Stimulated activated CD4-positive, alpha-beta T cell treated with anti-CD3 and anti-CD28 coated beads, Interleukin-2, amount 100 ng/mL, for 48 hours (primary cell): ENCODE measurements around the gene GFPT1.
"Not testable (repeated sequence)": the region's sequence is repeated elsewhere in the genome, so short reads cannot be mapped to it uniquely, and the experiment has no call there.

Experiments
- DNase-seq, 2 donors: peaks; one replicate each; pipeline ENCODE4 v3.0.0-alpha.2; 2020

GFPT1 gene

GRCh38 chr2:69382547-69382946 is 4.5 kb downstream of the GFPT1 start:
- DNase-seq: no peak

- DNase-seq: no peak
Observed at GRCh38 chr2:69381337-69381737, 5.7 kb downstream of the GFPT1 start.

- DNase-seq: no peak
Observed at GRCh38 chr2:69380072-69380917, 6.7 kb downstream of the GFPT1 start.

DNA sequence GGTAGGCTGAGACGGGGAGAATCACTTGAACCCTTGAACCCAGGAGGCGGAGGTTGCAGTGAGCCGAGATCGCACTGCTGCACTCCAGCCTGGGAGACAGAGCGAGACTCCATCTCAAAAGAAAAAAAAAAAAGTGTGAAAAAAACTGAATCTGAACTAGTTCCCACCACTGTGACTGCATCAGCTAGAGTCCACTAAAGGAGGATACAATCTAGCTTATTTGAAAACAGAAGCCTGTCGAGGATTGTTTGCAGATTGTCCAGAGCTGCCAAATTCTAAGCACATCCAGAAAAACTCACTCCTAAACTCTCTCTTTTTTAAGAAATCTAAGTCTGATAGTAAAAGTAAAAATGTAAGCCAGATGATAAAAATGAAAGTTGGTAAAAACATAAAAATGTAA is 10.6 kb downstream of the GFPT1 start:
- no peak for DNase-seq

DNA sequence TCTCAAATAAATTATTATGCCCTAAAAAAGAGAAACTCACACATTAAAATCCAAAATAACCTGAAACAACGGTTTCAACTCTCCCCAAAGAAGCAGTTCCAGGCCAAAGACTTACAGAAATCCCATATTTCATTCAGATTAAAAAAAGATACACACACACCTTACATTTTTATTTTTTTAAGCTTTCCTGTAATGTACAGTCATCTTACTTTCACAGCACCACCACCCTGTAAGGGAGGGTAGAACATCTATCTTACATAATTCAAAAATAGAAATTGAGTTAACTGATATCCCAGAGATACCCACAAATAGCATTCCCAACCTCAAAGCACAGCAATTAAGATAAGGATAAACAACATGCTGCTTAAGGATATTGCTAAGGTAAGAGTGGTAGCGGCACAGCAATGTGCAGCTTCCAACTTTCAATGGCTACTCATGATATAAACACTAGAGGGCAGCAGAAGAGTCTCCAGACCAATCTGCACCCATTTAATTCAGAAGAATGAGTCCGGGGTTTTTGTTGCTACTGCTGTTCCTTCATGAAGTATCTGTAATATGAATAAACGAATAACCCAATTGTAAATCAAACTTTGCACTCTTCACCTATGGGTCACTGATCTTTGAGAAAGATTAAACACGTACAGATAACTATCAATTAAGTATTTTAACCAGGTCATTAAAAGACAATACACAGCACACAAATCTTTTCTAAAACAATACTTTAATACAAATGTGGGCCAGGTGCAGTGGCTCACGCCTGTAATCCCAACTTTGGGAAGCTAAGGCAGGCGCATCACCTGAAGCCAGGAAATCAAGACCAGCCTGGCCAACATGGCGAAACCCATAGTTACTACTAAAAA is 11.3 kb downstream of the GFPT1 start:
- DNase-seq: no peak

DNA sequence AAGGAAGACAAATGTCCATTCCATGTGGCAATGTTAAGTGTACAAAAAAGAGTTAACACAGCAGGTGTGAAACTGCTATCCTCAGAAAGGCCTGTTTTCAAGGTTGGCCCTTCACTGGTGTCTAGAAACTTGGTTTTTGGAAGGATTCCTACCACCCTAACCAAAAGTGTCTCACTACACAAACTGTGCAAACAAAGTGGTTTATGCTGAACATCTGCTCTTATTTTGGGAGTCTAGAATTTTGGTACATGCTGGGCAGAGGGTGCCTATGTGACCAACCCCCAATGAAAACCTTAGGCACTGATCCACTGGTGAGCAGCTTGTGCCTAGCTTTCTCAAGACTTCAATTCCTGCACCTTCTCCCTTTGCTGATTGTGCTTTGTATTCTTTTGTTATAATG is 14.3 kb downstream of the GFPT1 start:
- DNase-seq: no peak

DNA sequence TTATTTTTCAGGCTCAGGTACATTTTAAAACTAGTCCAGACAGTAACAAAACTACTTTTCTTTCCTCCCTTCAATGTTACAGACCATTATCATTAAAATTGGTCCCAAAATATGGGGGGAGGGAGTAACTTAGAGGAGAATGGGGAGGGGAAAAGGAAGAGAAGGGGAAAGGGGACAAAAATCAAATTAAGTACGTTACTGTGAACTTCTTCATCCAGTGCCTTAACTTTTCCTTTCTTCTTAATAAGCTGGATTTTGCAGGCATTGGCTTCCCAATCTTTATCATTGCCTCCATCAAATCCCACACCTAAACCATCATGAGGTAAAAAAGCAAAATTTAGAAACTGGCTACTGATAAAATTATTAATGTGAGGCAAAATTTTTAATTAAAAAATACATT is 17.2 kb downstream of the GFPT1 start:
- no peak for DNase-seq

- no peak for DNase-seq
Observed at GRCh38 chr2:69368588-69368987, 18.4 kb downstream of the GFPT1 start.

- DNase-seq: no peak
Observed at GRCh38 chr2:69359371-69359770, 27.7 kb downstream of the GFPT1 start.

DNA sequence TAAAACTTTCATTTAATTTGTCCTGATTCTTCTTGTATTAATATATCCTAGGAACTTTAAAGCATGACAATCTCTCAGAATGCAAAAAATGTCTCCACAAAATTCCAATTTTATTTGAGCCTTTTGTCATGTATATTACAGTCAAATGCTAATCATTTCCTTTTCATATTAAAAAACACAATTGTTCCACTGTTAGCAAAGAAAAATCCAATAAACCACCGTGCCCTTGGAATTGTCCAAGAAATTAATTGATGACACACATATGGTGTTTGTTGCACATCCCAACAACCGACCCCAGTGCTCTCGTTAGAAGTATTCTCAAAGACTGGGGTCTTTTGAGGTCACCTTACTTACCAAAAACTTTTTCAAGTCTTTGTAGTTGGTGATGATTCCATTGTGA is 28.1 kb downstream of the GFPT1 start:
- no peak for DNase-seq

GRCh38 chr2:69356471-69356870 is 30.6 kb downstream of the GFPT1 start:
- no peak for DNase-seq

DNA sequence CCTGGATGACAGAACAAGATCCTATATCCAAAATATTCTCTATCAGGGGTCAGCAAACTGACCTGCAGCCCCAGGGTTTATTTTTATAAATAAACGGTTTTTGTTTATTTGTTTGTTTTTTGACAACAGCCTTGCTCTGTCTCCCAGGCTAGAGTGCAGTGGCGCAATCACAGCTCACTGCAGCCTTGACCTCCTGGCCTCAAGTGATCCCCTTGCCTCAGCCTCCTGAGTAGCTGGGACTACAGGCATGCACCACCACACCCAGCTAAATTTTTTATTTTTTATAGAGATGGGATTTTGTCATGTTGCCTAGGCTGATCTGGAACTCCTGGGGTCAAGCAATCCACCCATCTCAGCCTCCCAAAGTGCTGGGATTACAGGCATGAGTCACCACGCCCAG is 32.1 kb downstream of the GFPT1 start:
- DNase-seq: not testable (repeated sequence)

GRCh38 chr2:69353360-69353759 is 33.7 kb downstream of the GFPT1 start:
- no peak for DNase-seq

DNA sequence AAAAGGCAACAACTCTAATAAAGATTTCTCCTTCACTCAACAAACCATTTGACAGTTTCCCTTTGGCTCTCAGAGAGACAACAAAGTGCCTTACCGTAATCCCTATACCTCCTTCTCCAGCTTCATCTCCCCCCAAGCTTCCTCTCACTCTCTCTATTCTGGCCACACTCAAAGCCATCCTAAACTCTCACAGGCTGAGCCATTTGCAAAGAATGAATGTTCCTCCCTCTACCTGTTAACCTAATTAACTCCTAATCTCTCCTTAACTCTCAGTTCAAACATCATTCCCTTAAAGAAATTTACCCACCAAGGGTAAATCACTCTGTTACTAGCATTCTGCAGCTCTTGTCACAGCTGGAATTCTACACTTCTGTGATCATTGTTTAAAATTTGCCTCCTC is 38.2 kb downstream of the GFPT1 start:
- DNase-seq: no peak

- DNase-seq: no peak
Observed at GRCh38 chr2:69345434-69345833, 41.6 kb downstream of the GFPT1 start.

GRCh38 chr2:69344305-69344704 is 42.7 kb downstream of the GFPT1 start:
- DNase-seq: no peak

GRCh38 chr2:69340101-69340775 is 46.8 kb downstream of the GFPT1 start:
- DNase-seq: no peak

DNA sequence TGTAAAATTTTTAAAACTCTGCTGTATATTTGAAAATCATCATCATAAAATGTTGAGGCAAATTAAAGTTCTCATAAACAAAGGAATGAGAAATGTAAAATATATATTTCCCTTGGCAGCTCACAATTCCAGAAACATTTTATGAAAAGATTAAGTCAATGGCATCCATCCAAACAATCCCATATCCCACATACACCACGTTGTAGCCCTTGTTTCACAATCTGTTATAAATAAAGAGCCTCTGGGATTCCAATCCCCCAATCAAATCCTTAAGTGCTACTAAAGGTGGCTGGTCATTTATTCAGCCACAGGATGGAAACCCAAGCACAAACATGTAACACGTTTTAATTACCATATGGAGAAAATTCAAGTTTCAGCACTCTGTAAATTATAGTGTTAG is 51.7 kb downstream of the GFPT1 start:
- no peak for DNase-seq

DNA sequence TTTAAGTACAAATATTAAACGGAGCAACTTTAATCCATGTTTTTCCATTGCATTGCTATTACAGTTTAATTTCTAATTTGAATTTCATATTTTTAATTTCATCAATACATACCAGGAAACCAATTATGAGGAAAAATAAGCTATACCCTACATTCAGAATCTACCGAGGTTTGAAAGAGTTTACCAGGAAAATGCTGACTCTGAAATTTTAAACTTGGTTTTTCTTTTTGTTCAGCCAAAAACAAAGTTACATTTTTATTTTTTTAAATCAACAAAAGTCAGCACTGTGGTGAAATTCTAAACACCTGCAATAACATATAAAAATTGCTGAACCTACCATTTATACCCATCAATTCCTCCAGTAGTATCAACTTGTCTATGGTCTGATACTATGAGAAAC is 53.7 kb downstream of the GFPT1 start:
- DNase-seq: no peak

GRCh38 chr2:69330781-69331180 is 56.2 kb downstream of the GFPT1 start:
- DNase-seq: no peak

- DNase-seq: no peak
Observed at GRCh38 chr2:69322631-69323030, 64.4 kb downstream of the GFPT1 start.

DNA sequence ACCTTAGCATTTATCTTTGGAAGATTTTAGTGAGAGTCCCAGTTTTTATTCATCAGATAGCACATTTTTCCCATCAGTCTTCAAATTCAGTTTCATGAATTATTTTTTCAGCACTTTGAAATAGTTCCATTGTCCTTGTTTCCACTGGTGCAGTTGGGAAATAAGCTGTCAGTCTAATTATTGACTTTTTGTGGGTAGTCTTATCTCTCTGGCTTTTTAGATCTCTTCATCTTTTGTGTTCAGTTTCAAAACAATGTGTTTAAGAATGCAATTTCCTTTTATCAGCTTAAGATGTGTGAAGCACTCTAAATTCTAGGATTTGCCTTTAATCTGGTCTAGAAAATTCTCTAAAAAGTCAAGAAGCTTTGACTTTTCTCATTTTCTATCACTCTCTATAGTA is 70.5 kb downstream of the GFPT1 start:
- DNase-seq: no peak

DNA sequence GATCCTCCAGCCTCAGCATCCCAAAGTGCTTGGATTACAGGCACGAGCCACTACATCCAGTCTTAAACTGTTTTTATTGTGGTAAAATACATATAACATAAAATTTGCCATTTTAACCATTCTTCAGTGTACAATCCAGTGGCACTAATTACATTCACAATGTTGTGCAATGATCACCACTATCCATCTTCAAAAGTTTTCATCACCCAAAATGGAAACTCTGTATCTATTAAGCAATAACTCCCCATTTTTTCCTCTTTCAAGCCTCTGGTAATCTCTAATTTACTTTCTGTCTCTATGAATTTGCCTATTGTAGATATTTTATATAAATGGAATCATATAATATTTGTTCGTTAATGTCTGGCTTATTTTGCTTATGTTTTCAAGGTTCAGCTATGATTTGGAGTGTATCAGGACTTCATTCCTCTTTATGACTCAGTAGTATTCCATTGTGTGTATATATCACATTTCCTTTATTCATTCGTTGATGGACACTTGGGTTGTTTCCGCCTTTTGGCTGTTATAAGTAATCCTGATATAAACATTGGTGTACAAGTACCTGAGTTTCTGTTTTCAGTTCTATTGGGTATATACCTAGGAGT is 71.8 kb downstream of the GFPT1 start:
- DNase-seq: no peak
